H1 (cell line): ENCODE data around the gene FMN2. TPM values are rescaled to one million over a fixed set of nuclear protein-coding genes. Genes with fewer than 3 reads are reported as not detected.
"Not testable (repeated sequence)": the region's sequence is repeated elsewhere in the genome, so short reads cannot be mapped to it uniquely, and the experiment has no call there.

Experiments used
- CTCF ChIA-PET: fragments of 300-600 bp; sonication (Branson Sonifier 250); formaldehyde crosslinking; loops from one replicate; lab custom pipeline; 2021; ENCODE audit not compliant: partially characterized antibody; lab: Charles Lee
- POLR2A ChIA-PET: fragments of 300-600 bp; sonication (Branson Sonifier 250); formaldehyde crosslinking; loops from one replicate; lab custom pipeline; 2021; ENCODE audit warnings: inconsistent platforms; ENCODE audit not compliant: partially characterized antibody; lab: Charles Lee
- DNase-seq, 2 experiments: peaks; one replicate each; pipeline versions ENCODE4 v3.0.0 to v3.0.0-alpha.2; 2010 to 2022; ENCODE audit warnings: low spot score in 2 of 2, low read depth in 1 of 2, mixed read lengths in 1 of 2
- FAIRE-seq: peaks from 2 replicates; lab custom pipeline; 2011; peaks lifted over from hg19 to GRCh38; lab: Jason Lieb, UNC
- H2AFZ ChIP-seq: 2 replicates; pipeline ENCODE4 v1.8.1; 2012; ENCODE audit warnings: low read length, inconsistent platforms
- H2AK5ac ChIP-seq: 2 replicates; pipeline ENCODE4 v1.6.1; 2013; ENCODE audit warnings: low read depth, low read length
- H2BK120ac ChIP-seq: replicated peaks from 2 replicates; pipeline ENCODE3; 2013; ENCODE audit warnings: low read depth, low read length, inconsistent platforms
- H2BK12ac ChIP-seq: 2 replicates; pipeline ENCODE4 v1.6.1; 2013; ENCODE audit warnings: low read depth, low read length
- H2BK15ac ChIP-seq: 2 replicates; pipeline ENCODE4 v1.6.1; 2013; ENCODE audit warnings: low read length
- H2BK20ac ChIP-seq: 2 replicates; pipeline ENCODE4 v1.6.1; 2013; ENCODE audit warnings: low read length
- H2BK5ac ChIP-seq: 2 replicates; pipeline ENCODE4 v1.6.1; 2013; ENCODE audit warnings: low read depth, low read length
- H3K14ac ChIP-seq: 2 replicates; pipeline ENCODE4 v1.6.1; 2013; ENCODE audit warnings: inconsistent platforms; ENCODE audit not compliant: insufficient read length
- H3K18ac ChIP-seq: 2 replicates; pipeline ENCODE4 v1.6.1; 2013; ENCODE audit warnings: low read length; ENCODE audit errors: extremely low read depth
- H3K23ac ChIP-seq: 2 replicates; pipeline ENCODE4 v1.6.1; 2013; ENCODE audit warnings: inconsistent platforms; ENCODE audit not compliant: insufficient read length
- H3K23me2 ChIP-seq: 2 replicates; pipeline ENCODE4 v1.6.1; 2013; ENCODE audit warnings: low read depth, low read length
- H3K27ac ChIP-seq: 2 replicates; pipeline ENCODE4 v1.6.1; 2011; ENCODE audit warnings: low read depth, low read length, inconsistent platforms
- H3K27me3 ChIP-seq, 4 experiments: replicated peaks in 1 of 4; 1 replicate in 1 of 4; 2 replicates in 3 of 4; pipeline versions ENCODE4 v1.6.1 to v1.8.1; 2011 to 2013; ENCODE audit warnings: low read length in 3 of 4, mild to moderate bottlenecking in 3 of 4, inconsistent platforms in 2 of 4, mixed read lengths in 2 of 4, moderate library complexity in 1 of 4; ENCODE audit not compliant: control insufficient read depth in 3 of 4, insufficient read depth in 3 of 4; ENCODE audit errors: extremely low read depth in 1 of 4
- H3K36me3 ChIP-seq, 4 experiments: 2 replicates each; pipeline versions ENCODE4 v1.6.1 to v1.8.1; 2011 to 2013; ENCODE audit warnings: mild to moderate bottlenecking in 4 of 4, low read length in 3 of 4, moderate library complexity in 2 of 4, control low read depth in 1 of 4, inconsistent platforms in 1 of 4; ENCODE audit not compliant: insufficient read depth in 4 of 4, control insufficient read depth in 2 of 4
- H3K4ac ChIP-seq: replicated peaks from 2 replicates; pipeline ENCODE3; 2013; ENCODE audit warnings: low read length, low read depth, mixed read lengths, inconsistent platforms; ENCODE audit not compliant: insufficient read length
- H3K4me1 ChIP-seq, 4 experiments: replicated peaks in 1 of 4; 1 replicate in 1 of 4; 2 replicates in 3 of 4; pipeline versions ENCODE4 v1.6.1 to v1.8.1; 2011 to 2013; ENCODE audit warnings: low read length in 3 of 4, inconsistent platforms in 2 of 4, mixed read lengths in 1 of 4; ENCODE audit not compliant: insufficient read depth in 4 of 4, control insufficient read depth in 3 of 4
- H3K4me2 ChIP-seq, 2 experiments: 2 replicates each; pipeline versions ENCODE4 v1.6.1 to v1.8.1; 2011 to 2013; ENCODE audit warnings: low read depth in 2 of 2, low read length in 2 of 2, control low read depth in 1 of 2, inconsistent platforms in 1 of 2, mild to moderate bottlenecking in 1 of 2; ENCODE audit not compliant: insufficient read depth in 1 of 2
- H3K4me3 ChIP-seq, 4 experiments: fragments of 200-600, 300-600 bp in 1 of 4; sonication (generic), shearing (Covaris generic), sonication (Bioruptor Twin) in 1 of 4; 2 replicates each; pipeline versions ENCODE4 v1.5.1 to v1.8.1; 2011 to 2016; ENCODE audit warnings: low read length in 4 of 4, low read depth in 3 of 4, control low read depth in 2 of 4, inconsistent platforms in 2 of 4, mild to moderate bottlenecking in 2 of 4, mixed read lengths in 1 of 4, moderate library complexity in 1 of 4; ENCODE audit not compliant: insufficient read depth in 2 of 4; ENCODE audit errors: extremely low read depth in 1 of 4
- H3K56ac ChIP-seq: replicated peaks from 2 replicates; pipeline ENCODE3; 2013; ENCODE audit warnings: low read depth, mild to moderate bottlenecking, mixed read lengths, low read length, inconsistent platforms; ENCODE audit not compliant: insufficient read length
- H3K79me1 ChIP-seq: 2 replicates; pipeline ENCODE4 v1.6.1; 2013; ENCODE audit warnings: low read depth, low read length, control low read depth
- H3K79me2 ChIP-seq, 2 experiments: 2 replicates each; pipeline versions ENCODE4 v1.6.1 to v1.8.1; 2012 to 2013; ENCODE audit warnings: low read length in 2 of 2, mild to moderate bottlenecking in 2 of 2, inconsistent platforms in 1 of 2; ENCODE audit not compliant: insufficient read depth in 2 of 2, control insufficient read depth in 1 of 2
- H3K9ac ChIP-seq, 4 experiments: replicated peaks in 1 of 4; 1 replicate in 1 of 4; 2 replicates in 3 of 4; pipeline versions ENCODE4 v1.6.1 to v1.8.1; 2011 to 2013; ENCODE audit warnings: low read depth in 3 of 4, low read length in 3 of 4, control low read depth in 2 of 4, mild to moderate bottlenecking in 2 of 4, moderate library complexity in 2 of 4, inconsistent platforms in 1 of 4; ENCODE audit errors: extremely low read depth in 1 of 4
- H3K9me3 ChIP-seq, 2 experiments: 2 replicates each; pipeline versions ENCODE4 v1.6.1 to v1.8.1; 2012 to 2013; ENCODE audit warnings: mild to moderate bottlenecking in 2 of 2, moderate library complexity in 2 of 2, control low read depth in 1 of 2, inconsistent platforms in 1 of 2, low read depth in 1 of 2, low read length in 1 of 2, mixed read lengths in 1 of 2; ENCODE audit not compliant: insufficient read depth in 2 of 2
- H4K20me1 ChIP-seq, 2 experiments: replicated peaks in 1 of 2; 2 replicates each; pipeline versions ENCODE3 to v1.8.1; 2011 to 2013; ENCODE audit warnings: inconsistent platforms in 2 of 2, low read length in 2 of 2, mild to moderate bottlenecking in 1 of 2; ENCODE audit not compliant: insufficient read depth in 2 of 2, control insufficient read depth in 1 of 2
- H4K5ac ChIP-seq: 2 replicates; pipeline ENCODE4 v1.6.1; 2013; ENCODE audit warnings: low read length, low read depth, mixed read lengths, inconsistent platforms; ENCODE audit not compliant: insufficient read length
- H4K8ac ChIP-seq: 2 replicates; pipeline ENCODE4 v1.8.0; 2013; ENCODE audit warnings: mild to moderate bottlenecking, moderate library complexity, low read length, inconsistent platforms; ENCODE audit not compliant: insufficient read depth; ENCODE audit errors: extremely low read depth
- H4K91ac ChIP-seq: replicated peaks from 2 replicates; pipeline ENCODE3; 2013; ENCODE audit warnings: low read length, mixed read lengths, inconsistent platforms; ENCODE audit not compliant: insufficient read length
- WGBS, 2 experiments: shearing (Covaris generic) in 1 of 2; methylation state at CpG; one replicate each; pipeline versions ENCODE4 v1.1.6 to v1.1.7; 2013 to 2015; ENCODE audit warnings: low lambda C conversion rate in 2 of 2, mixed read lengths in 2 of 2, inconsistent platforms in 1 of 2, low coverage in 1 of 2, missing lambda C conversion rate in 1 of 2; ENCODE audit not compliant: insufficient replicate concordance in 2 of 2, insufficient coverage in 1 of 2, insufficient read length in 1 of 2; ENCODE audit errors: extremely low coverage in 1 of 2, missing lambda C conversion rate in 1 of 2; 5-methylcytosine and 5-hydroxymethylcytosine counted together
- polyA plus RNA-seq, 7 experiments: library from polyadenylated mRNA; depleted of rRNA in 3 of 7; stranded (reverse) in 5 of 7; unstranded in 2 of 7; fragments of >200 nt in 5 of 7; fragments of 200-250 nt in 2 of 7; gene quantifications; 1 replicate in 5 of 7; 2 replicates in 1 of 7; 4 replicates in 1 of 7; pipeline versions ENCODE4 v1.2.1 to v1.2.3, GENCODE V29; 2011 to 2013; ENCODE audit warnings: missing spikeins in 2 of 7, mixed read lengths in 2 of 7
- total RNA-seq: library from RNA; stranded (reverse); fragmentation: NEBNext Ultra II Directional; extraction: Animal tissue kit (Norgen Biotek cat#: 25700); gene quantifications from 2 replicates; pipeline ENCODE4 v1.2.1, GENCODE V29; 2021

Gene FMN2
- total and polyA plus RNA-seq, 2 of the 8 experiments (the other 6 are each of a cell fraction or from before 2014, with no cell fraction given): 0.83 to 2.0 TPM

GRCh38 chr1:240328382-240328781 lies 236.7 kb downstream of the FMN2 start:
- H2BK20ac ChIP-seq, H2BK5ac ChIP-seq, H3K4me3 ChIP-seq, H3K27me3 ChIP-seq, CTCF ChIA-PET, H2AFZ ChIP-seq, H3K23me2 ChIP-seq, H3K4me2 ChIP-seq, H4K20me1 ChIP-seq, H4K91ac ChIP-seq, H2BK15ac ChIP-seq, H2AK5ac ChIP-seq, H3K4me1 ChIP-seq, H3K9me3 ChIP-seq, H3K18ac ChIP-seq, H3K36me3 ChIP-seq, H3K27ac ChIP-seq, H3K79me1 ChIP-seq, H3K56ac ChIP-seq, DNase-seq, H2BK120ac ChIP-seq, H3K23ac ChIP-seq, H3K9ac ChIP-seq, POLR2A ChIA-PET, H3K79me2 ChIP-seq, H3K14ac ChIP-seq, H2BK12ac ChIP-seq, H4K5ac ChIP-seq, FAIRE-seq, H3K4ac ChIP-seq, H4K8ac ChIP-seq: not testable (repeated sequence)
- 89% methylated on average over 1 of the region's 1 CpG; no CpG with 5 or more reads in 1 of the 2 experiments for WGBS, 2 experiments
